Activated T-cell treated with anti-CD3 and anti-CD28 coated beads, Interleukin-2, amount 50 U/mL, for 4 hours (primary cell): ENCODE measurements around the gene ASB10. TPM values are rescaled to one million over a fixed set of nuclear protein-coding genes. Genes with fewer than 3 reads are reported as not detected.

Source experiments
- ATAC-seq, 2 donors: fragments of 200-7000 bp; cut with Tn5 transposase; one replicate each; pipeline ENCODE4 v1.10.0; 2021
- DNase-seq: peaks from one replicate; pipeline ENCODE4 v3.0.0-alpha.2; 2020
- H3K27me3 Mint-ChIP-seq: one replicate; pipeline ENCODE4 v1.8.0; 2021; ENCODE audit warnings: low read depth, mixed read lengths
- H3K36me3 Mint-ChIP-seq: one replicate; pipeline ENCODE4 v1.8.0; 2022; ENCODE audit warnings: mixed read lengths; ENCODE audit not compliant: insufficient read depth
- H3K4me1 Mint-ChIP-seq: one replicate; pipeline ENCODE4 v1.8.0; 2021; ENCODE audit warnings: low read depth, mixed read lengths
- H3K4me3 Mint-ChIP-seq: one replicate; pipeline ENCODE4 v1.8.0; 2021; ENCODE audit warnings: mild to moderate bottlenecking, moderate library complexity, mixed read lengths
- H3K9me3 Mint-ChIP-seq: one replicate; pipeline ENCODE4 v1.8.0; 2021; ENCODE audit warnings: mixed read lengths
- total RNA-seq, 3 donors: library from RNA; stranded (reverse); gene quantifications; one replicate each; pipeline ENCODE4 v1.2.1, GENCODE V29; 2021

Gene ASB10
- total RNA-seq, 3 donors from 2014 or later = not detected

- ATAC-seq (no peak), DNase-seq (no peak)
- Mint-ChIP-seq H3K27me3 (peaks cover 12% of the 10 kb centered on the region), H3K4me3 (no peak overlapping the region), H3K36me3 (peaks cover 6% of the 10 kb centered on the region), H3K4me1 (no peaks in the 10 kb centered on the region), H3K9me3 (no peaks in the 10 kb centered on the region)
Observed at GRCh38 chr7:151146761-151147160, 40.3 kb downstream of the ASB10 start.

- peaks cover 7% of the 10 kb centered on the region for H3K27me3 Mint-ChIP-seq
- no peaks in the 10 kb centered on the region for H3K9me3 Mint-ChIP-seq
- DNase-seq (no peak), ATAC-seq (no peak)
- H3K4me1 Mint-ChIP-seq = no peaks in the 10 kb centered on the region
- no peak overlapping the region for H3K4me3 Mint-ChIP-seq
- peaks cover 10% of the 10 kb centered on the region for H3K36me3 Mint-ChIP-seq
Observed at GRCh38 chr7:151144387-151144786, 42.7 kb downstream of the ASB10 start.

GRCh38 chr7:151143261-151144015, 43.6 kb downstream of the ASB10 start:
- H3K9me3 Mint-ChIP-seq = no peaks in the 10 kb centered on the region
- DNase-seq (no peak), ATAC-seq (no peak)
- no peak overlapping the region for H3K4me3 Mint-ChIP-seq
- H3K36me3 Mint-ChIP-seq = peaks cover 13% of the 10 kb centered on the region
- H3K27me3 Mint-ChIP-seq = peaks cover 3% of the 10 kb centered on the region
- H3K4me1 Mint-ChIP-seq = no peaks in the 10 kb centered on the region

- DNase-seq = no peak
- no peak overlapping the region for H3K4me3 Mint-ChIP-seq
- no peak for ATAC-seq
- H3K4me1 Mint-ChIP-seq = no peaks in the 10 kb centered on the region
- H3K9me3 Mint-ChIP-seq = no peaks in the 10 kb centered on the region
- no peaks in the 10 kb centered on the region for H3K27me3 Mint-ChIP-seq
- H3K36me3 Mint-ChIP-seq = peaks cover 13% of the 10 kb centered on the region
Observed at GRCh38 chr7:151142686-151143040, 44.4 kb downstream of the ASB10 start.

- no peaks in the 10 kb centered on the region for H3K4me1 Mint-ChIP-seq
- H3K4me3 Mint-ChIP-seq = no peak overlapping the region
- H3K27me3 Mint-ChIP-seq = no peaks in the 10 kb centered on the region
- H3K9me3 Mint-ChIP-seq = no peaks in the 10 kb centered on the region
- peaks cover 13% of the 10 kb centered on the region for H3K36me3 Mint-ChIP-seq
- no peak for DNase-seq
- ATAC-seq = no peak
Observed at GRCh38 chr7:151141855-151142685, 45.0 kb downstream of the ASB10 start.

GRCh38 chr7:151141311-151141854, 45.7 kb downstream of the ASB10 start:
- DNase-seq (no peak), ATAC-seq (no peak)
- H3K4me3 Mint-ChIP-seq = no peak overlapping the region
- H3K27me3 Mint-ChIP-seq = no peaks in the 10 kb centered on the region
- H3K4me1 Mint-ChIP-seq = no peaks in the 10 kb centered on the region
- peaks cover 16% of the 10 kb centered on the region for H3K36me3 Mint-ChIP-seq
- no peaks in the 10 kb centered on the region for H3K9me3 Mint-ChIP-seq

GRCh38 chr7:151140826-151141225, 46.2 kb downstream of the ASB10 start:
- H3K4me3 Mint-ChIP-seq = no peak overlapping the region
- no peaks in the 10 kb centered on the region for H3K27me3 Mint-ChIP-seq
- ATAC-seq (no peak), DNase-seq (no peak)
- H3K9me3 Mint-ChIP-seq = no peaks in the 10 kb centered on the region
- peaks cover 18% of the 10 kb centered on the region for H3K36me3 Mint-ChIP-seq
- H3K4me1 Mint-ChIP-seq = no peaks in the 10 kb centered on the region

- H3K4me3 Mint-ChIP-seq = no peak overlapping the region
- peaks cover 21% of the 10 kb centered on the region for H3K36me3 Mint-ChIP-seq
- no peaks in the 10 kb centered on the region for H3K27me3 Mint-ChIP-seq
- no peaks in the 10 kb centered on the region for H3K4me1 Mint-ChIP-seq
- DNase-seq (peak; percentile 3), ATAC-seq (no peak)
- no peaks in the 10 kb centered on the region for H3K9me3 Mint-ChIP-seq
Observed at GRCh38 chr7:151139791-151140190, 47.3 kb downstream of the ASB10 start.

- H3K9me3 Mint-ChIP-seq = no peaks in the 10 kb centered on the region
- H3K27me3 Mint-ChIP-seq = no peaks in the 10 kb centered on the region
- ATAC-seq (no peak), DNase-seq (no peak)
- H3K36me3 Mint-ChIP-seq = peaks cover 19% of the 10 kb centered on the region
- H3K4me1 Mint-ChIP-seq = no peaks in the 10 kb centered on the region
- no peak overlapping the region for H3K4me3 Mint-ChIP-seq
Observed at GRCh38 chr7:151139071-151139790, 47.8 kb downstream of the ASB10 start.

GRCh38 chr7:151138153-151138851, 48.7 kb downstream of the ASB10 start:
- peaks cover 15% of the 10 kb centered on the region for H3K36me3 Mint-ChIP-seq
- no peak for ATAC-seq

GRCh38 chr7:151137791-151138152, 49.3 kb downstream of the ASB10 start:
- no peaks in the 10 kb centered on the region for H3K4me1 Mint-ChIP-seq

More at GRCh38 chr7:151138153-151138851, 48.7 kb downstream of the ASB10 start:
- Mint-ChIP-seq H3K9me3 (no peaks in the 10 kb centered on the region), H3K4me3 (no peak overlapping the region), H3K27me3 (no peaks in the 10 kb centered on the region), H3K4me1 (no peaks in the 10 kb centered on the region)
- DNase-seq = peak; percentile 3

GRCh38 chr7:151137076-151137675, 49.9 kb downstream of the ASB10 start:
- H3K27me3 Mint-ChIP-seq = no peaks in the 10 kb centered on the region
- ATAC-seq (no peak), DNase-seq (peak; percentile 2)
- H3K4me1 Mint-ChIP-seq = no peaks in the 10 kb centered on the region
- H3K4me3 Mint-ChIP-seq = no peak overlapping the region
- H3K36me3 Mint-ChIP-seq = peaks cover 15% of the 10 kb centered on the region
- no peaks in the 10 kb centered on the region for H3K9me3 Mint-ChIP-seq

More at GRCh38 chr7:151137791-151138152, 49.3 kb downstream of the ASB10 start:
- ATAC-seq (no peak), DNase-seq (peak; percentile 1)
- Mint-ChIP-seq H3K9me3 (no peaks in the 10 kb centered on the region), H3K36me3 (peaks cover 15% of the 10 kb centered on the region), H3K27me3 (no peaks in the 10 kb centered on the region), H3K4me3 (no peak overlapping the region)
